HG03457 (cell line): ENCODE results near the gene C9.
"Not testable (repeated sequence)": the region's sequence is repeated elsewhere in the genome, so short reads cannot be mapped to it uniquely, and the experiment has no call there.

Experiments used
- ATAC-seq: cut with Tn5 transposase; IDR thresholded peaks from one replicate; pipeline ENCODE4 v1.9.1; 2021; ENCODE audit warnings: moderate number of reproducible peaks; ENCODE audit not compliant: unreplicated experiment

The C9 gene

GRCh38 chr5:39334296-39334695 lies 30.0 kb downstream of the C9 start:
- not testable (repeated sequence) for ATAC-seq

- ATAC-seq, result no peak
These were observed 31.2 kb downstream of the C9 start for GRCh38 chr5:39333104-39333503.

GRCh38 chr5:39331861-39332381 lies 32.4 kb downstream of the C9 start:
- no peak for ATAC-seq

- no peak for ATAC-seq
These were observed 35.6 kb downstream of the C9 start for GRCh38 chr5:39328731-39329130.

- no peak for ATAC-seq
These were observed 40.8 kb downstream of the C9 start for GRCh38 chr5:39323542-39323941.

GRCh38 chr5:39319395-39319794 lies 44.9 kb downstream of the C9 start:
- ATAC-seq, result no peak

GRCh38 chr5:39316464-39316863 lies 47.8 kb downstream of the C9 start:
- not testable (repeated sequence) for ATAC-seq

GRCh38 chr5:39315995-39316394 lies 48.3 kb downstream of the C9 start:
- ATAC-seq, result no peak

- no peak for ATAC-seq
These were observed 49.7 kb downstream of the C9 start for GRCh38 chr5:39314591-39314990.

GRCh38 chr5:39309534-39309933 lies 54.8 kb downstream of the C9 start:
- ATAC-seq, result no peak

GRCh38 chr5:39302472-39302871 lies 61.8 kb downstream of the C9 start:
- ATAC-seq, result no peak

GRCh38 chr5:39301406-39301805 lies 62.9 kb downstream of the C9 start:
- no peak for ATAC-seq

- ATAC-seq, result no peak
These were observed 64.3 kb downstream of the C9 start for GRCh38 chr5:39299962-39300361.

GRCh38 chr5:39294736-39295135 lies 69.6 kb downstream of the C9 start:
- no peak for ATAC-seq

GRCh38 chr5:39284552-39284951 lies 79.7 kb downstream of the C9 start:
- no peak for ATAC-seq

- peak; percentile 79 for ATAC-seq
These were observed 81.0 kb downstream of the C9 start for GRCh38 chr5:39283231-39283818.

GRCh38 chr5:39282561-39282960 lies 81.7 kb downstream of the C9 start:
- ATAC-seq, result no peak

- not testable (repeated sequence) for ATAC-seq
These were observed 88.4 kb downstream of the C9 start for GRCh38 chr5:39275865-39276264.

GRCh38 chr5:39274398-39275085 lies 89.8 kb downstream of the C9 start:
- peak; percentile 93 for ATAC-seq

- no peak for ATAC-seq
These were observed 90.9 kb downstream of the C9 start for GRCh38 chr5:39273314-39273954.

GRCh38 chr5:39272869-39273231 lies 91.4 kb downstream of the C9 start:
- ATAC-seq, result not testable (repeated sequence)

- ATAC-seq, result no peak
These were observed 94.0 kb downstream of the C9 start for GRCh38 chr5:39270225-39270848.
